Parietal lobe (tissue), 1 donor: Measurements from ENCODE around the gene ZNF697. TPM values are rescaled to one million over a fixed set of nuclear protein-coding genes. Genes with fewer than 3 reads are reported as not detected.

ENCODE experiments used
- total RNA-seq: library from RNA; depleted of rRNA; stranded (reverse); fragments of >200 nt; gene quantifications from one replicate; pipeline ENCODE4 v1.2.3, GENCODE V29; 2014

ZNF697 gene
- 34.7 TPM for total RNA-seq

GRCh38 chr1:119647734-119648619, at the start of gene ZNF697:
ZNF697 (minus strand) TSS chr1:119648266; CDS start chr1:119626100, 22,166 bp downstream.

Other genes with a start within 250 kb of the ZNF697 start
- not detected for gene HSD3B2, start 233.1 kb downstream of the ZNF697 start, total RNA-seq
- gene HSD3B1, start 141.1 kb downstream of the ZNF697 start, total RNA-seq, result not detected
- gene PHGDH, start 63.7 kb upstream of the ZNF697 start, total RNA-seq, result 20.3 TPM
- not detected for gene HMGCS2, start 120.6 kb upstream of the ZNF697 start, total RNA-seq
- gene REG4, start 163.2 kb upstream of the ZNF697 start, total RNA-seq, result not detected
- gene ADAM30, start 248.2 kb upstream of the ZNF697 start, total RNA-seq, result not detected